ENCODE results near the gene SOX11.
"Not testable (repeated sequence)": the region's sequence is repeated elsewhere in the genome, so short reads cannot be mapped to it uniquely, and the experiment has no call there.

The SOX11 gene

DNA sequence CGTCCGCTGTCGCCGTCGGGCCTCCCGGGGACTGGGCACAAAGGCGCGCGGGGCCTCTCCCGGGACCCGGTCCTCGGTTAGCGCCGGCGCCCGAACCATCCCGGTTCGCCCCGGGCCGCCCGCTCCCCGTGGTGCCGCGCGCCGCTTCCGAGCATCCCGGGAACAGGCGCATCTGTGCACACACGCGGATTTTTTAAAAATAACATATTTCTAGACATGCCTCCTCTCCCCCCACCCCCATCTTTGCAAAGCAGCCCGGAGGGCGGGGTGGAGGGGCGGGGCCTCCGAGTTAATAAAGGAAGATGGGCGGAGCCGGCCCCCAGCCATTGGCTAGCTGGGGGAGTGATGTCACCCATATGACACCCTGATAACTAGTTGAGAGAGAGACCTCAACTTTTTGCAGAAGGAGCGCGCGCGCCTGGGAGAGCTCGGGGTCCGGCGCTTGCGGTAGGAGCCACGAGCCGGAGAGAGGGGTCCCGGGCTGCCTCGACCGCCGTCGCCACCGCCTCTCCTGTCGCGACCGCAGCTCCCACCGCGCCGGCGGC is at the start of gene SOX11:
Gene SOX11, plus strand, starts transcription at position 400 of the 545 bp plus-strand sequence. CDS start 338 bp downstream, outside the sequence.
- FAIRE-seq: no peak
- no peak for DNase-seq (ENCODE audit: low spot score)

- not testable (repeated sequence) for DNase-seq (ENCODE audit: low spot score); FAIRE-seq
Observed at GRCh38 chr2:5652734-5653133, 39.5 kb upstream of the SOX11 start.

DNA sequence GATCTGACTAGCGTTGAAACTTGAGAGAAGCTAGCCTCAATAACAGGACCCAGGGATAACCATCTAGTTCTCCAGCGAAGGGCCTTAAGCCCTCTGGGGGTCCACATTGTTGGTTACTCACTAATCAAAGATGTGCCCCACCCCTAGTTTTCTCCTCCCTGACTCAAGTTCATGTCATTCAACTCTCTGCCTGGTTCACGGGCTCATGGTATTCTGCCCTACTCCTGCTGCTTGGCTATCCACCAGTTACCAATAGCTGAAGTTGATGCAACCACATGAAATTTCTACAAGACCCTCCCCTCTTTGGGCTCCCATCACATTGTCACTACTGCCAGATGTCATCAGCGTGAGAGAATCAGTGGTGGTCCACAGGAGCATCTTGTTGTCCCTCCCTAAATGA is 38.4 kb upstream of the SOX11 start:
- not testable (repeated sequence) for FAIRE-seq

GRCh38 chr2:5657231-5657630 is 35.0 kb upstream of the SOX11 start:
- FAIRE-seq: no peak
- no peak for DNase-seq (ENCODE audit: low spot score)

More for the DNA sequence above, 38.4 kb upstream of the SOX11 start:
- not testable (repeated sequence) for DNase-seq (ENCODE audit: low spot score)

GRCh38 chr2:5660591-5660990 is 31.6 kb upstream of the SOX11 start:
- DNase-seq (ENCODE audit: low spot score) (no peak), FAIRE-seq (no peak)

GRCh38 chr2:5661362-5661761 is 30.8 kb upstream of the SOX11 start:
- FAIRE-seq (no peak), DNase-seq (ENCODE audit: low spot score) (no peak)

DNA sequence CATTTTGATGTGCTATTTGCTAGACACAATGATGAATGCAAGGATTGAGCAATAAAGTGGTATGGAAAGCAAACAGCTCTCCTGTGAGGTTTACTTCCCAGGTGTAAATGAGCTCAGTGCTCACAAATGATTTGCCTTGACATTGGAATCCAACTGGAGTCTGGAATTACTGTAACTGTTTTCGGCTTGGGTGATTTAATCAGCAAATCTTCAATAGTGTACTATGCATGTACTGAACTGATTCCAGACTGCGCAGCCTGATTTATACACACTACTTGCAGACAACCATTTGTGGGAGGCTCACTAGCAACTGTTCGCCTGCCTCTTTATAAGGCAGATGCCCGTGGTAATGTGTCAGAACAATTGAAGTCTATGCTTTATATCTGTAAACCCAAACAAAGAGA is 27.9 kb upstream of the SOX11 start:
- FAIRE-seq: no peak
- DNase-seq (ENCODE audit: low spot score): no peak

- FAIRE-seq (no peak), DNase-seq (ENCODE audit: low spot score) (no peak)
Observed at GRCh38 chr2:5665066-5665465, 27.1 kb upstream of the SOX11 start.

GRCh38 chr2:5666798-5667197 is 25.4 kb upstream of the SOX11 start:
- peak; percentile 46 for DNase-seq (ENCODE audit: low spot score)

GRCh38 chr2:5667655-5668054 is 24.5 kb upstream of the SOX11 start:
- FAIRE-seq; DNase-seq (ENCODE audit: low spot score): not testable (repeated sequence)

More at GRCh38 chr2:5666798-5667197, 25.4 kb upstream of the SOX11 start:
- FAIRE-seq: no peak

DNA sequence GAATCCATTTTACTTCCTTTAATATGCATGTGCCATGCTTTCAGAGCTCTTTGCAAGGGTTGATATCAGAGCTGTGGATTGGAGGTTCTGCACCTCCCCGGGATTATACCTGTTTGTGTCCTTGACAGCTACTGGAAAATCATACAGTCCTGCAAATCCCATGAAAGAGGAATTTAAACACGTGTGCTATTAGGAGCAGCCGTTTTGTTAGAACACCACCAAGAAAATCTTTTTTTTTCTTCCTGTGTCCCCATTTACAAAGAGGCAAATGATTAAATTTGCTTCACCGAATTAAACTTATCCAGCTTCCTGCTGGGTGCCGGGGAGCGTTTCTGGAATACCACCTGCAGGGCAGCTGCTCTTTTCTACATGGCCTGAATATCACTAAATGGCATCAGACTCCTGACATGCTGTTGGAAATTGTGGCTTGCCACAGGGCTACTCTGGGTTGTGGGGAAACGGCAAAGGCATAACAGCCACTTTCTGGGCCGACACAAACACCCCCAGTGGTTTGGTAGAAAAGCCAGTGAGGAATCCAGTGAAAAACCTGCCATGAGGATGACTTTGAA is 23.4 kb upstream of the SOX11 start:
- no peak for FAIRE-seq
- no peak for DNase-seq (ENCODE audit: low spot score)

GRCh38 chr2:5672749-5673144 is 19.4 kb upstream of the SOX11 start:
- FAIRE-seq: no peak

DNA sequence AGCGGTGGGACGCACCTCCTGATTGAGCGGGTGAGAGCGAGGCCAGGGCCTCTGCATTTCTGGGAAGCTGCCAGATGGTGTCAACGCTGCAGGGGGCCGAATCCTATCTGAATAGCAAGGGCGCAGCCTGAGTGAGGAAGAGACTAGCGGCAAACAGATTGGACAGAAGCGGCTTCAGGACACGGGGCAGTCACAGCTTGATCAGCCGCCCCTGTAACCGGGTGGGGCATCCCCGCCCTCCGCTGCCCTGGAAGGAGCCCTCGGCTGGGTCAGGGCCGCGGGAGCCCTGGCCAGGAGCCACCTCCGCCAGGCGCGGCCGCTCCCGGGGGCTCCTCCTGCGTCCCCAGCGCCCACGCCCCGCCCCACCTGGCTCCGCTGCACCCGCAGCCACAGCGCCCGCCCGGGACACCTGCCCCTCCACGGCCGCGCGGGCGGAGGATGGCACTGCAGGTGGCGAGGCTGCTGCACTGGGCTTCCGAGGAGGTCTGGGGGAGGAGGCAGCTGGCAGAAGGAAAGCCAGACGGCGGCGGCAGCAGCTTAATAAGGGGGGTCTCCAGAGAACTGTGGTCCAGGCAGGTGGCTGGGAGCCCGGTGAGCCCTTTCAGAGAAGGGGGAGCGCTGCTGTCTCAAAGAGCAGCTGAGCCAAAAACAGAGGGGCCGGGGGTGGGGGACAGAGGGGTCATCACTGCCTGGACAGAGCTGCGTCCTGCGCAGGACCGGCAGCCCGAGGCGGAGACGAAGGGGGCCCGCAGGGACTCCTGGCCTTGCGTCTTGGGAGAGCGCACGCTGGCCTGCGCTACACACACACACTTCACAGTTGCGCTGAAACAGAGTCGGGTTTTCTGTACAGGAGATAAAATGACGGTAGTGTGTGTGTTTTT is 18.8 kb upstream of the SOX11 start:
- DNase-seq (ENCODE audit: low spot score) (peak; percentile 55), FAIRE-seq (no peak)

More at GRCh38 chr2:5672749-5673144, 19.4 kb upstream of the SOX11 start:
- no peak for DNase-seq (ENCODE audit: low spot score)

DNA sequence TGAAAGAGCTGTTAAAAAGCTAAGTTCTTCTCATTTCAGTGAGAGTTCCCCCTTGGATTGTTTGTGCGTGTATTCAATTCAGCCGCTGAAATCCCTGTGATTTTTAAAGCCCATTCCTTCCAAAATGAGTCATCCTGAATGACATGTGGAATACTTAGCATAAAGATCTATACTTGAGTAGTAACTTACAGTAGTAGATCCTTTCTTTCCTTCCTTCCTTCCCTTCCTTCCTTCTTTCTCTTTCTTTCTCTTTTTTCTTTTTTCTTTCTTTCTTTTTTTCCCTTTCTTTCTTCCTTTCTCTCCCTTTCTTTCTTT is 18.2 kb upstream of the SOX11 start:
- DNase-seq (ENCODE audit: low spot score): no peak

GRCh38 chr2:5677133-5677532 is 15.1 kb upstream of the SOX11 start:
- no peak for FAIRE-seq
- DNase-seq (ENCODE audit: low spot score): peak; percentile 30

More for the DNA sequence above, 18.2 kb upstream of the SOX11 start:
- FAIRE-seq: no peak

- no peak for DNase-seq (ENCODE audit: low spot score)
- no peak for FAIRE-seq
Observed at GRCh38 chr2:5683471-5683870, 8.7 kb upstream of the SOX11 start.

- FAIRE-seq (no peak), DNase-seq (ENCODE audit: low spot score) (no peak)
Observed at GRCh38 chr2:5685225-5685624, 7.0 kb upstream of the SOX11 start.

GRCh38 chr2:5686068-5686467 is 6.1 kb upstream of the SOX11 start:
- DNase-seq (ENCODE audit: low spot score) (no peak), FAIRE-seq (no peak)

GRCh38 chr2:5686536-5686935 is 5.6 kb upstream of the SOX11 start:
- no peak for DNase-seq (ENCODE audit: low spot score)
- no peak for FAIRE-seq

GRCh38 chr2:5689750-5690149 is 2.4 kb upstream of the SOX11 start:
- DNase-seq (ENCODE audit: low spot score) (no peak), FAIRE-seq (no peak)

DNA sequence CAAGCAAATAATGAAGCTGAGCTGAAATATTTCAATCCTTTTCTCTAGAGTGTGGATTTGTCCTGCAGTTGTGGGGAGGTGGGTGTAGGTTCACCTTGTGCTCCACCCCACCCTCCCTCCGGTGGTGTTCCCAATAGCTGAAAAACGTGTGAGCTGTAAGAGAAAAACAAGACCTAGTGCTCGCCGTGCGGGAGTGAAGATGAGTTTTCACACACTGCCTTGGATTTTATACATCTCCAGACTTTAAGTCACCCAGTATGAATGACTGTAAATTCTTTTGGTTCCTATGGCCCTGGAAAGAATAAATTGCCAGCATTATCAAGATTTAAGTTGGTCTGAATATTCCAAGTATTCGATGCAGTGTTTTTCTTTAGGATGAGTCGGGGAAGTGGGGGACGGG is 1.9 kb upstream of the SOX11 start:
- FAIRE-seq (no peak), DNase-seq (ENCODE audit: low spot score) (no peak)

DNA sequence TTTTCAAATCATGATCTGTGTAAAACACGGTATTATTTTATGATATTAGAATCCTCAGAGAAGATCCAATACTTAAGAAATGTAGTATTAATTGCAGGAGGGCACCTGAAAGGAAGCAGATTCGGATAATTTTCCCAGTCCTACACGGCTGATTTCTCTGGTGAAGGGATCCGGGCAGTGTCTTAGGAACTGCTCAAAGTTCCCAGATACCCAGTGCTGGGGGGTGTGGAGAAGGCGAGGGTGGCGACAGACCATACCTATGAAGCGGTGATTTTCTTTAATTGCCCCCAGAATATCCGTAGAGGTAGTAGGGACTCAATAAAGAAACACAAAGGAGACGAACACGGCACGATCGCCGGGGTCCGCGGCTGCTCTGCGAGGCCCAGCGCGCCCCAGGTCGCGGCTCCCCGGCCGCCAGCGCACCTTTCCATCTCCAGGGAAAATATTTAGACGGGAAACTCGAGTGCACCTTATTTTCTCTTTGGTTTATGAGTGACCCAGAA is 1.4 kb upstream of the SOX11 start:
- DNase-seq (ENCODE audit: low spot score): no peak

More for the DNA sequence above, 1.4 kb upstream of the SOX11 start:
- FAIRE-seq: no peak

Data from urothelium cell line (cell line).